Endothelial cell of umbilical vein (primary cell): Measurements from ENCODE around the gene MYOD1. TPM values are rescaled to one million over a fixed set of nuclear protein-coding genes. Genes with fewer than 3 reads are reported as not detected.

ENCODE experiments used
- BruUV-seq: library from RNA; stranded (reverse); fragments of 400-500 nt; replicated peaks from 2 replicates; lab custom pipeline; 2021; lab: Mats Ljungman, UMichigan
- CTCF ChIA-PET: fragments of 300-600, 350-600 bp; sonication (Branson Sonifier 250); formaldehyde crosslinking; loops from one replicate; lab custom pipeline; 2021; ENCODE audit warnings: antibody characterized with exemption, inconsistent platforms; lab: Charles Lee
- POLR2A ChIA-PET: fragments of 300-600, 350-600 bp; sonication (Branson Sonifier 250); formaldehyde crosslinking; loops from one replicate; lab custom pipeline; 2021; ENCODE audit warnings: antibody characterized with exemption, inconsistent platforms; lab: Charles Lee
- DNase-seq: peaks from one replicate; pipeline ENCODE4 v3.0.0-alpha.2; 2011; ENCODE audit warnings: low read depth, low spot score
- FAIRE-seq: peaks from 2 replicates; lab custom pipeline; 2011; peaks lifted over from hg19 to GRCh38; lab: Jason Lieb, UNC
- H2AFZ ChIP-seq: 2 replicates; pipeline ENCODE4 v1.6.0; 2012; ENCODE audit warnings: low read depth, low read length, control low read depth, inconsistent platforms
- H3K27ac ChIP-seq: 2 replicates; pipeline ENCODE4 v1.5.1; 2011; ENCODE audit warnings: low read depth, mild to moderate bottlenecking, control low read depth, low read length, moderate library complexity; ENCODE audit not compliant: insufficient read depth
- H3K27me3 ChIP-seq, 2 experiments: 2 replicates each; pipeline versions ENCODE4 v1.6.0 to v1.6.1; 2011; ENCODE audit warnings: low read length in 2 of 2, mixed read lengths in 1 of 2; ENCODE audit not compliant: control insufficient read depth in 2 of 2, insufficient read depth in 2 of 2
- H3K36me3 ChIP-seq, 2 experiments: 2 replicates in 1 of 2; 3 replicates in 1 of 2; pipeline ENCODE4 v1.5.1; 2011; ENCODE audit warnings: low read length in 2 of 2, mild to moderate bottlenecking in 1 of 2, moderate library complexity in 1 of 2; ENCODE audit not compliant: control insufficient read depth in 2 of 2, insufficient read depth in 2 of 2; ENCODE audit errors: extremely low read depth in 1 of 2
- H3K4me1 ChIP-seq: 3 replicates; pipeline ENCODE4 v1.5.1; 2011; ENCODE audit warnings: mild to moderate bottlenecking, low read length; ENCODE audit not compliant: control insufficient read depth, insufficient read depth; ENCODE audit errors: extremely low read depth
- H3K4me2 ChIP-seq: 2 replicates; pipeline ENCODE4 v1.6.1; 2011; ENCODE audit warnings: low read length, control low read depth, mixed read lengths; ENCODE audit not compliant: insufficient read depth
- H3K4me3 ChIP-seq, 3 experiments: fragments of 200-600 bp in 1 of 3; sonication (generic), shearing (Covaris generic) in 1 of 3; replicated peaks in 1 of 3; 2 replicates each; pipeline ENCODE4 v1.5.1; 2011 to 2016; ENCODE audit warnings: control low read depth in 3 of 3, low read length in 3 of 3, mild to moderate bottlenecking in 2 of 3, inconsistent platforms in 1 of 3, low read depth in 1 of 3, moderate library complexity in 1 of 3; ENCODE audit not compliant: insufficient read depth in 1 of 3
- H3K79me2 ChIP-seq: 2 replicates; pipeline ENCODE4 v1.6.0; 2012; ENCODE audit warnings: low read length, inconsistent platforms; ENCODE audit not compliant: control insufficient read depth, insufficient read depth
- H3K9ac ChIP-seq: replicated peaks from 2 replicates; pipeline ENCODE3; 2011; ENCODE audit warnings: low read length, control low read depth; ENCODE audit not compliant: insufficient read depth; ENCODE audit errors: extremely low read depth
- H3K9me1 ChIP-seq: replicated peaks from 3 replicates; pipeline ENCODE4 v1.6.0; 2011; ENCODE audit warnings: mild to moderate bottlenecking, low read length; ENCODE audit not compliant: control insufficient read depth, insufficient read depth; ENCODE audit errors: extremely low read depth
- H3K9me3 ChIP-seq: replicated peaks from 2 replicates; pipeline ENCODE4 v1.5.1; 2012; ENCODE audit warnings: low read length, inconsistent platforms; ENCODE audit not compliant: control insufficient read depth, insufficient read depth
- H4K20me1 ChIP-seq: replicated peaks from 2 replicates; pipeline ENCODE3; 2011; ENCODE audit warnings: mild to moderate bottlenecking, low read length; ENCODE audit not compliant: control insufficient read depth, insufficient read depth; ENCODE audit errors: extremely low read depth
- FOS ChIP-seq: IDR thresholded peaks from 2 replicates; pipeline ENCODE4 v1.6.1; 2011; ENCODE audit warnings: mild to moderate bottlenecking, low read length, moderate library complexity, borderline replicate concordance; ENCODE audit not compliant: insufficient read depth
- GATA2 ChIP-seq: IDR thresholded peaks from 2 replicates; pipeline ENCODE4 v1.7.0; 2011; ENCODE audit warnings: low read depth, mild to moderate bottlenecking, moderate library complexity, mixed read lengths, low read length; ENCODE audit not compliant: insufficient read length, insufficient read depth
- JUN ChIP-seq: IDR thresholded peaks from 2 replicates; pipeline ENCODE4 v1.6.1; 2011; ENCODE audit warnings: borderline replicate concordance, low read depth; ENCODE audit not compliant: insufficient read length, insufficient read depth
- MYC ChIP-seq: IDR thresholded peaks from one replicate; pipeline ENCODE4 v1.6.1; 2011; ENCODE audit warnings: mild to moderate bottlenecking, low read depth, low read length
- POLR2A ChIP-seq: IDR thresholded peaks from 2 replicates; pipeline ENCODE4 v1.6.1; 2012; ENCODE audit warnings: low read depth, mild to moderate bottlenecking, control low read depth, low read length
- POLR2AphosphoS5 ChIP-seq: IDR thresholded peaks from 2 replicates; pipeline ENCODE4 v1.6.1; 2012; ENCODE audit warnings: low read depth, mild to moderate bottlenecking, control low read depth, low read length, moderate library complexity; ENCODE audit not compliant: insufficient read depth
- dilution Hi-C: fragments of 300-500 bp; cut with MboI; formaldehyde crosslinking; loops from one replicate; pipeline ENCODE4 v1.15.0; 2019; ENCODE audit warnings: low sequenced_read_pairs; ENCODE audit not compliant: extremely low pct_ligation_motif_present
- intact Hi-C: fragments of 100-400 bp; cut with micrococcal nuclease; formaldehyde crosslinking; loops from one replicate; pipeline ENCODE4 v1.10.0; 2022
- polyA plus RNA-seq, 4 experiments: library from polyadenylated mRNA; depleted of rRNA in 3 of 4; stranded (reverse) in 3 of 4; unstranded in 1 of 4; fragments of >200 nt; gene quantifications; 2 replicates each; pipeline versions ENCODE4 v1.2.1 to v1.2.3, GENCODE V29; 2011 to 2012; ENCODE audit warnings: missing spikeins in 1 of 4
- total RNA-seq: library from RNA; stranded (reverse); gene quantifications from 2 replicates; pipeline ENCODE4 v1.2.3, GENCODE V29; 2021
- TF ChIP-seq, protein P1 (sequence below), 2 donors: IDR thresholded peaks; 1 replicate in 1 of 2; 2 replicates in 1 of 2; pipeline ENCODE4 v1.5.1; 2011; ENCODE audit warnings: low read length in 2 of 2, mild to moderate bottlenecking in 2 of 2, moderate library complexity in 2 of 2, control low read depth in 1 of 2, inconsistent platforms in 1 of 2, low read depth in 1 of 2; ENCODE audit not compliant: insufficient read depth in 1 of 2; ENCODE audit errors: extremely low read depth in 1 of 2
- TF ChIP-seq, protein P2 (sequence below): IDR thresholded peaks from 2 replicates; pipeline ENCODE4 v1.6.1; 2011; ENCODE audit not compliant: insufficient read depth, insufficient read length

Gene MYOD1
- total and polyA plus RNA-seq, 2 donors (not counting 3 experiments of a cell fraction or from before 2014, with no cell fraction given) = not detected

DNA sequence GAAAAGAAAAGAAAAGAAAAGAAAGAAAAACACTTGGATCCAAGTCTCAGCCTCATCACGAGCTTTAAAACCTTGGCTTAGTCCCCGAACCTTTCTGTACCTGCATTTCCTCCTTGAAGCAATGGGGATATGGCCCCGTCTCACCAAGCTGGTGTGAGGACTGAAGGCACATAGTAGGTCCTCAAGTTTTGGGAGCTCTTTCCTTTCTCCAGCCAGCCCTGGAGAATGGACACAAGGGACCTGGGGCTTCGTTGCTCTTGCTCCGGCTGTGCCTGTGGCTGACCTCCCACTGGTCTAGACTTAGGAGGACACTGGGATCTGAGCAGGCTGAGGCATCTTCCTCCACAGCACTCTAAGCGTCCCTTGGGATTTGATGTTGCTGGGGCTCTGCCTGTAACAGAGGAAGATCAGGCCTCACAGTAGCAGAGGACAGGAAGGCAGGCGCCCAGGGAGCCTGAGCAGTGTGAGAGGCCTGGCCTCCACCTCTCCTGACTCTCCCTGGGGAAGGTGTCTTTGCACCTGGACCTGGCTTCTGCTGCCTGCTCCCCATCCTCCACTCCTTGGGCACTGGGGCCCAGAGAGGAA, 48.0 kb downstream of the MYOD1 start:
- Histone ChIP-seq H3K9me3 (no peaks in the 10 kb centered on the region), H3K36me3 (no peaks in the 10 kb centered on the region), H2AFZ (no peak overlapping the region), H3K27ac (no peak overlapping the region), H3K4me1 (no peaks in the 10 kb centered on the region), H3K9ac (no peak overlapping the region), H3K27me3 (no peaks in the 10 kb centered on the region), H3K4me3 (no peak overlapping the region), H3K79me2 (no peaks in the 10 kb centered on the region), H3K9me1 (no peaks in the 10 kb centered on the region), H3K4me2 (no peak overlapping the region), H4K20me1 (no peaks in the 10 kb centered on the region)
- TF ChIP-seq, protein P1, sequence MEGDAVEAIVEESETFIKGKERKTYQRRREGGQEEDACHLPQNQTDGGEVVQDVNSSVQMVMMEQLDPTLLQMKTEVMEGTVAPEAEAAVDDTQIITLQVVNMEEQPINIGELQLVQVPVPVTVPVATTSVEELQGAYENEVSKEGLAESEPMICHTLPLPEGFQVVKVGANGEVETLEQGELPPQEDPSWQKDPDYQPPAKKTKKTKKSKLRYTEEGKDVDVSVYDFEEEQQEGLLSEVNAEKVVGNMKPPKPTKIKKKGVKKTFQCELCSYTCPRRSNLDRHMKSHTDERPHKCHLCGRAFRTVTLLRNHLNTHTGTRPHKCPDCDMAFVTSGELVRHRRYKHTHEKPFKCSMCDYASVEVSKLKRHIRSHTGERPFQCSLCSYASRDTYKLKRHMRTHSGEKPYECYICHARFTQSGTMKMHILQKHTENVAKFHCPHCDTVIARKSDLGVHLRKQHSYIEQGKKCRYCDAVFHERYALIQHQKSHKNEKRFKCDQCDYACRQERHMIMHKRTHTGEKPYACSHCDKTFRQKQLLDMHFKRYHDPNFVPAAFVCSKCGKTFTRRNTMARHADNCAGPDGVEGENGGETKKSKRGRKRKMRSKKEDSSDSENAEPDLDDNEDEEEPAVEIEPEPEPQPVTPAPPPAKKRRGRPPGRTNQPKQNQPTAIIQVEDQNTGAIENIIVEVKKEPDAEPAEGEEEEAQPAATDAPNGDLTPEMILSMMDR (IDR thresholded peaks at IDR 0.05; ENCODE audit: extremely low read depth in 1 of 2, insufficient read depth in 1 of 2, low read depth in 1 of 2, low read length in 2 of 2) = no peak
- intact Hi-C loops (no loop called here), dilution Hi-C loops (no loop called here)
- no TSS peak for BruUV-seq
- POLR2A ChIA-PET = no interaction called here
- CTCF ChIA-PET = interaction anchor here (0.7 to 4.0 kb wide), 11 partner anchors 12 to 225 kb away, joined by 3 to 19 read pairs (median 4); no protein-coding TSS in a partner anchor
- DNase-seq (no peak), FAIRE-seq (no peak)

DNA sequence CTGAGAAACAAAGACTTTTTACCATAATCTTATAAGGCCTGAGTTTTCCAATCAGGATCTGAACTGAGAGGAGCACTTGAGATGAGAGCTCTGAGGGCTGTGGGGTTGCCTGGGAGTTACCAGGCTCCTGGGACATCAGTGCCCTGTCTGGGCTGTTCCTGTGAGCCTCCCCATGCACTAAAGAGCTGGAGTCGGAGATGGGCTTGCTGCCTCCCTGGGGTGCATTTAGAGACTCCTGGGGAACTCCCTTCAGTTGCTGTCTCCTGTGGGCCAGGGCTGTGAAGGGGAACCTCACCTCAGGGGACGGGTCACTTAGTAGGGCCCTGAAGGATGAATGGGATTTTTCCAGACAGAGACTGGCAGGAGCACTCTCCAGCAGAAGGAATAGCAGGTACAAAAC, 48.5 kb downstream of the MYOD1 start:
- CTCF ChIA-PET = interaction anchor here (1.5 to 4.0 kb wide), 3 partner anchors 9 to 211 kb away, joined by 5 to 19 read pairs (median 16); no protein-coding TSS in a partner anchor
- DNase-seq (no peak), FAIRE-seq (no peak)
- Histone ChIP-seq H3K9me1 (no peaks in the 10 kb centered on the region), H4K20me1 (no peaks in the 10 kb centered on the region), H3K27ac (no peak overlapping the region), H3K27me3 (no peaks in the 10 kb centered on the region), H3K4me1 (no peaks in the 10 kb centered on the region), H3K4me3 (no peak overlapping the region), H3K36me3 (no peaks in the 10 kb centered on the region), H2AFZ (no peak overlapping the region), H3K79me2 (no peaks in the 10 kb centered on the region), H3K9ac (no peak overlapping the region), H3K4me2 (no peak overlapping the region), H3K9me3 (no peaks in the 10 kb centered on the region)
- POLR2A ChIA-PET = no interaction called here
- dilution Hi-C loops (no loop called here), intact Hi-C loops (no loop called here)
- BruUV-seq = no TSS peak
- TF ChIP-seq, protein P2, sequence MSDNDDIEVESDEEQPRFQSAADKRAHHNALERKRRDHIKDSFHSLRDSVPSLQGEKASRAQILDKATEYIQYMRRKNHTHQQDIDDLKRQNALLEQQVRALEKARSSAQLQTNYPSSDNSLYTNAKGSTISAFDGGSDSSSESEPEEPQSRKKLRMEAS = no peak
- no peak for TF ChIP-seq JUN
- no peak for TF ChIP-seq POLR2AphosphoS5
- TF ChIP-seq, protein P1 (IDR thresholded peaks at IDR 0.05; ENCODE audit: extremely low read depth in 1 of 2, insufficient read depth in 1 of 2, low read depth in 1 of 2, low read length in 2 of 2) = no peak
- TF ChIP-seq FOS = no peak
- no peak for TF ChIP-seq GATA2
- TF ChIP-seq POLR2A = no peak
- TF ChIP-seq MYC = no peak
